GM18508 (cell line): ENCODE results near the gene SFT2D3.

ENCODE experiments used
- ATAC-seq: cut with Tn5 transposase; IDR thresholded peaks from one replicate; pipeline ENCODE4 v1.9.1; 2021; ENCODE audit warnings: moderate number of reproducible peaks; ENCODE audit not compliant: insufficient read depth, unreplicated experiment

SFT2D3 gene

GRCh38 chr2:127704641-127705390 is 3.5 kb downstream of the SFT2D3 start:
- ATAC-seq = no peak

- no peak for ATAC-seq
These were observed 4.2 kb downstream of the SFT2D3 start for GRCh38 chr2:127705391-127706065.

GRCh38 chr2:127706215-127706990 is 5.1 kb downstream of the SFT2D3 start:
- ATAC-seq = no peak

- no peak for ATAC-seq
These were observed 6.8 kb downstream of the SFT2D3 start for GRCh38 chr2:127707890-127708648.

- ATAC-seq = no peak
These were observed 8.0 kb downstream of the SFT2D3 start for GRCh38 chr2:127709336-127709735.

GRCh38 chr2:127712999-127713398 is 11.7 kb downstream of the SFT2D3 start:
- no peak for ATAC-seq

GRCh38 chr2:127713562-127713961 is 12.3 kb downstream of the SFT2D3 start:
- ATAC-seq = no peak

GRCh38 chr2:127715778-127716449 is 14.6 kb downstream of the SFT2D3 start:
- ATAC-seq = no peak

- ATAC-seq = no peak
These were observed 17.0 kb downstream of the SFT2D3 start for GRCh38 chr2:127718271-127718670.

- no peak for ATAC-seq
These were observed 18.3 kb downstream of the SFT2D3 start for GRCh38 chr2:127719301-127720218.

- no peak for ATAC-seq
These were observed 20.1 kb downstream of the SFT2D3 start for GRCh38 chr2:127721311-127721977.

- no peak for ATAC-seq
These were observed 20.7 kb downstream of the SFT2D3 start for GRCh38 chr2:127721978-127722355.

GRCh38 chr2:127722807-127723206 is 21.5 kb downstream of the SFT2D3 start:
- ATAC-seq = no peak

- ATAC-seq = no peak
These were observed 25.0 kb downstream of the SFT2D3 start for GRCh38 chr2:127726158-127726880.

GRCh38 chr2:127733113-127733815 is 32.0 kb downstream of the SFT2D3 start:
- no peak for ATAC-seq

GRCh38 chr2:127733816-127734537 is 32.7 kb downstream of the SFT2D3 start:
- no peak for ATAC-seq
